IMR-90 (cell line): Measurements from ENCODE around the gene RNU6-7. TPM values are rescaled to one million over a fixed set of nuclear protein-coding genes. Genes with fewer than 3 reads are reported as not detected.

Experiments used
- ATAC-seq: fragments of 200-7000 bp; cut with Tn5 transposase; 2 replicates; pipeline ENCODE4 v1.9.1; 2020; ENCODE audit warnings: low read depth, mild to moderate bottlenecking, moderate library complexity
- BruUV-seq: library from RNA; stranded (reverse); fragments of 400-500 nt; replicated peaks from 2 replicates; lab custom pipeline; 2021; lab: Mats Ljungman, UMichigan
- CTCF ChIA-PET: fragments of 300-600 bp; formaldehyde crosslinking; extraction: SDS; loops from one replicate; lab custom pipeline; 2021; ENCODE audit warnings: antibody characterized with exemption; lab: Yijun Ruan, JAX
- POLR2A ChIA-PET: fragments of 300-600 bp; sonication (Branson Sonifier 250); formaldehyde crosslinking; loops from one replicate; lab custom pipeline; 2022; ENCODE audit warnings: antibody characterized with exemption; ENCODE audit not compliant: unreplicated experiment; lab: Charles Lee
- DNase-seq: peaks from one replicate; pipeline ENCODE4 v3.0.0; 2013
- H2AFZ ChIP-seq: replicated peaks from 2 replicates; pipeline ENCODE3; 2013; ENCODE audit warnings: low read length, mild to moderate bottlenecking; ENCODE audit not compliant: poor library complexity
- H2AK5ac ChIP-seq: 2 replicates; pipeline ENCODE4 v1.6.1; 2013; ENCODE audit warnings: low read depth, low read length, inconsistent platforms
- H2AK9ac ChIP-seq: replicated peaks from 2 replicates; pipeline ENCODE3; 2013; ENCODE audit warnings: mild to moderate bottlenecking, low read depth, low read length, moderate library complexity; ENCODE audit not compliant: poor library complexity
- H2BK120ac ChIP-seq: 2 replicates; pipeline ENCODE4 v1.6.1; 2013; ENCODE audit warnings: low read depth, low read length, inconsistent platforms
- H2BK15ac ChIP-seq: 3 replicates; pipeline ENCODE4 v1.6.1; 2013; ENCODE audit warnings: low read depth, low read length, inconsistent platforms
- H2BK20ac ChIP-seq: 2 replicates; pipeline ENCODE4 v1.6.1; 2013; ENCODE audit warnings: low read depth, mild to moderate bottlenecking, inconsistent platforms, low read length, moderate library complexity
- H2BK5ac ChIP-seq: 2 replicates; pipeline ENCODE4 v1.6.1; 2013; ENCODE audit warnings: mild to moderate bottlenecking, low read depth, low read length, inconsistent platforms; ENCODE audit not compliant: poor library complexity, severe bottlenecking
- H3K14ac ChIP-seq: replicated peaks from 2 replicates; pipeline ENCODE4 v1.6.1; 2013; ENCODE audit warnings: low read depth, low read length, inconsistent platforms
- H3K18ac ChIP-seq: 2 replicates; pipeline ENCODE4 v1.6.1; 2013; ENCODE audit warnings: low read depth, low read length, control low read depth
- H3K23ac ChIP-seq: 2 replicates; pipeline ENCODE4 v1.6.1; 2013; ENCODE audit warnings: low read depth, low read length, inconsistent platforms
- H3K27ac ChIP-seq: 2 replicates; pipeline ENCODE4 v1.5.1; 2013; ENCODE audit warnings: mild to moderate bottlenecking, control low read depth, low read length; ENCODE audit not compliant: insufficient read depth
- H3K27me3 ChIP-seq: 2 replicates; pipeline ENCODE4 v1.6.1; 2013; ENCODE audit warnings: low read length; ENCODE audit not compliant: control insufficient read depth, insufficient read depth
- H3K36me3 ChIP-seq: 2 replicates; pipeline ENCODE4 v1.6.1; 2013; ENCODE audit warnings: low read length, mixed read lengths; ENCODE audit not compliant: control insufficient read depth, insufficient read depth
- H3K4ac ChIP-seq: 2 replicates; pipeline ENCODE4 v1.6.1; 2013; ENCODE audit warnings: low read depth, low read length, inconsistent platforms
- H3K4me1 ChIP-seq: 2 replicates; pipeline ENCODE4 v1.6.1; 2013; ENCODE audit warnings: low read length, mixed read lengths; ENCODE audit not compliant: control insufficient read depth, insufficient read depth
- H3K4me2 ChIP-seq: 2 replicates; pipeline ENCODE4 v1.6.1; 2013; ENCODE audit warnings: low read depth, mild to moderate bottlenecking, control low read depth, low read length, moderate library complexity
- H3K4me3 ChIP-seq: 2 replicates; pipeline ENCODE4 v1.5.1; 2013; ENCODE audit warnings: low read depth, mild to moderate bottlenecking, control low read depth, low read length, moderate library complexity; ENCODE audit not compliant: insufficient read depth
- H3K56ac ChIP-seq: 2 replicates; pipeline ENCODE4 v1.6.1; 2013; ENCODE audit warnings: low read length, inconsistent platforms; ENCODE audit not compliant: insufficient read depth; ENCODE audit errors: extremely low read depth
- H3K79me1 ChIP-seq, 2 experiments: 2 replicates each; pipeline ENCODE4 v1.6.1; 2013; ENCODE audit warnings: low read length in 2 of 2, inconsistent platforms in 1 of 2, low read depth in 1 of 2
- H3K9ac ChIP-seq: 2 replicates; pipeline ENCODE4 v1.6.1; 2013; ENCODE audit warnings: low read depth, low read length, control low read depth
- H3K9me1 ChIP-seq: 2 replicates; pipeline ENCODE4 v1.6.1; 2013; ENCODE audit warnings: low read length, inconsistent platforms; ENCODE audit not compliant: insufficient read depth
- H3K9me3 ChIP-seq: 2 replicates; pipeline ENCODE4 v1.6.1; 2013; ENCODE audit warnings: low read length; ENCODE audit not compliant: control insufficient read depth, insufficient read depth
- H4K20me1 ChIP-seq: 2 replicates; pipeline ENCODE4 v1.6.1; 2013; ENCODE audit warnings: low read length, inconsistent platforms; ENCODE audit not compliant: insufficient read depth
- H4K5ac ChIP-seq: 2 replicates; pipeline ENCODE4 v1.6.1; 2013; ENCODE audit warnings: mild to moderate bottlenecking, low read depth, low read length, control low read depth
- H4K8ac ChIP-seq, 2 experiments: 2 replicates each; pipeline ENCODE4 v1.6.1; 2013; ENCODE audit warnings: low read depth in 2 of 2, low read length in 2 of 2, control low read depth in 1 of 2, inconsistent platforms in 1 of 2
- H4K91ac ChIP-seq: 2 replicates; pipeline ENCODE4 v1.6.1; 2013; ENCODE audit warnings: low read depth, low read length, inconsistent platforms; ENCODE audit not compliant: insufficient read depth
- CEBPB ChIP-seq: IDR thresholded peaks from 2 replicates; pipeline ENCODE4 v1.6.1; 2012; ENCODE audit warnings: low read depth, low read length, improper control_type of control experiment
- FOS ChIP-seq: fragments of 150-350 bp; IDR thresholded peaks from 2 replicates; pipeline ENCODE4 v1.6.1; 2016; ENCODE audit warnings: low read depth, low read length
- MAFK ChIP-seq: IDR thresholded peaks from 2 replicates; pipeline ENCODE4 v1.6.1; 2012; ENCODE audit warnings: low read depth, low read length, improper control_type of control experiment
- MAZ ChIP-seq: IDR thresholded peaks from 2 replicates; pipeline ENCODE4 v1.6.1; 2012; ENCODE audit warnings: low read depth, mild to moderate bottlenecking, low read length, improper control_type of control experiment, moderate library complexity, borderline replicate concordance
- NFE2L2 ChIP-seq: fragments of 150-350 bp; IDR thresholded peaks from 2 replicates; pipeline ENCODE4 v1.6.1; 2016; ENCODE audit warnings: low read depth, mild to moderate bottlenecking, low read length
- WGBS, 2 experiments: methylation state at CpG; one replicate each; pipeline versions ENCODE4 v1.1.5 to v1.1.7; 2013; ENCODE audit warnings: missing lambda C conversion rate in 2 of 2; ENCODE audit not compliant: insufficient read length in 1 of 2; ENCODE audit errors: extremely low coverage in 2 of 2; 5-methylcytosine and 5-hydroxymethylcytosine counted together
- dilution Hi-C: fragments of 300-500 bp; cut with HindIII; formaldehyde crosslinking; loops from one replicate; pipeline ENCODE4 v1.14.3; 2018; ENCODE audit warnings: low sequenced_read_pairs; ENCODE audit not compliant: unreplicated experiment
- in situ Hi-C: fragments of 300-500 bp; cut with MboI; formaldehyde crosslinking; loops from 3 replicates; pipeline ENCODE4 v1.14.3; 2019; ENCODE audit warnings: low sequenced_read_pairs, inconsistent platforms, mixed read lengths
- intact Hi-C: fragments of 100-400 bp; cut with micrococcal nuclease; formaldehyde crosslinking; loops from 2 replicates; pipeline ENCODE4 v1.10.0; 2022
- polyA plus RNA-seq, 3 experiments: library from polyadenylated mRNA; depleted of rRNA; stranded (reverse); fragments of >200 nt; gene quantifications; 2 replicates each; pipeline ENCODE4 v1.2.3, GENCODE V29; 2012; ENCODE audit warnings: low replicate concordance in 1 of 3
- total RNA-seq: library from RNA; depleted of rRNA; stranded (reverse); fragments of >200 nt; gene quantifications from 2 replicates; pipeline ENCODE4 v1.2.3, GENCODE V29; 2012
- TF ChIP-seq, protein P1 (sequence below): fragments of 150-350 bp; IDR thresholded peaks from 2 replicates; pipeline ENCODE4 v1.6.1; 2016; ENCODE audit warnings: low read depth, mild to moderate bottlenecking, low read length, moderate library complexity, borderline replicate concordance

RNU6-7 gene
- total and polyA plus RNA-seq, 2 of the 4 experiments (the other 2 are of a cell fraction), result not detected

DNA sequence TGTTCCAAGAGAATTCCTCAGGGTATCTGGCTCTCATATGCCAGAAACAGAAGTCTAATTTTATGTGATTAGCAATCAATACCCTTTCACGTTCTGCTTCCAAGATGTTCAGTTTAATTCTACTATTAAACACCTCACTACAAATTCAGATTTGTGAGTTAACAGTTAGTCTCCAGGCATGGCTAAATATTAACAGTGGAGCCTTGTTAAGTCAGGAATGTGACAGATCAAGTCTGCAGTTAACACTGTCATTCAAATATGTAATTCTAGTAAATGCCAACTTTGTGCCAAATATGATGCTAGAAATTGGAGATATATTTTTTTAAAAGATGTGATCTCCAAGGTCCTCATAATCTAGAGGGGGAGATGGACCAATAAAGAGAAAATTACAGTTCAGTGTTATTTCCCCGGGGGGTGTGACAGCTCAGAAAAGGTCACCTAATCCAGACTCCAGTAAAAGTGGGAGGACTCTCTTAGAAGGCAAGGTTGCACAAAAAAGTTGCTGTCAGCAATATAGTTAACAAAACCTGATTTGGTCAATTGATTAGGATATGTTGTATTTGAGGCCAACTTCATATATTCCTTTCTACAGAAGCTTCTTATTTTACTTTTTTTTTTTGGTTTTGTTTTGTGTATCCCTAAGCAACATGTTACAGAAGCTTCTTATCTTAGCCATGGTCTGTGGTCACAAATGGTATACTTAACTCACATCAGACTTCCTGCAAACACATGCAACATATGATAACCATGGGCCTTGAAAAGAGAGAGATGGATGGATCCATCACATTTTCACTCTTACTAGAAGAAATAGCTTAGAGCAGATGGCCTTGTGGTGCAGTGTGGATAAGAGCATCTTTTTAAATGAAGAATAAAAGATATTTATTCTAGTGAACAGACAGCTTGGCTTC is 18.4 kb upstream of the RNU6-7 start:
- TF ChIP-seq FOS (no peak), CEBPB (no peak), NFE2L2 (no peak), MAZ (no peak), MAFK (peak; percentile 28)
- TF ChIP-seq, protein P1, sequence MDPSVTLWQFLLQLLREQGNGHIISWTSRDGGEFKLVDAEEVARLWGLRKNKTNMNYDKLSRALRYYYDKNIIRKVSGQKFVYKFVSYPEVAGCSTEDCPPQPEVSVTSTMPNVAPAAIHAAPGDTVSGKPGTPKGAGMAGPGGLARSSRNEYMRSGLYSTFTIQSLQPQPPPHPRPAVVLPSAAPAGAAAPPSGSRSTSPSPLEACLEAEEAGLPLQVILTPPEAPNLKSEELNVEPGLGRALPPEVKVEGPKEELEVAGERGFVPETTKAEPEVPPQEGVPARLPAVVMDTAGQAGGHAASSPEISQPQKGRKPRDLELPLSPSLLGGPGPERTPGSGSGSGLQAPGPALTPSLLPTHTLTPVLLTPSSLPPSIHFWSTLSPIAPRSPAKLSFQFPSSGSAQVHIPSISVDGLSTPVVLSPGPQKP, result no peak
- Histone ChIP-seq H2BK5ac (no peak overlapping the region), H4K8ac (no peak overlapping the region), H2AK9ac (no peak overlapping the region), H3K27me3 (no peaks in the 10 kb centered on the region; the same call in 1 of the 2 replicates), H2BK120ac (no peak overlapping the region), H3K9me3 (0 out of 2 replicates have a peak, but pooled peaks cover 2% of the 10 kb centered on the region), H3K4me3 (no peak overlapping the region), H2BK20ac (no peak overlapping the region), H3K9me1 (no peaks in the 10 kb centered on the region), H3K14ac (no peak overlapping the region), H3K4me1 (no peaks in the 10 kb centered on the region), H3K4ac (no peak overlapping the region), H4K5ac (no peak overlapping the region), H4K91ac (no peak overlapping the region), H3K27ac (no peak overlapping the region), H3K18ac (no peak overlapping the region), H3K36me3 (no peaks in the 10 kb centered on the region), H2AK5ac (no peak overlapping the region), H3K56ac (no peak overlapping the region), H3K4me2 (no peak overlapping the region), H3K79me1 (no peaks in the 10 kb centered on the region), H2BK15ac (no peak overlapping the region), H4K20me1 (no peaks in the 10 kb centered on the region), H2AFZ (no peak overlapping the region), H3K23ac (no peak overlapping the region), H3K9ac (no peak overlapping the region)
- ChIA-PET POLR2A (no interaction called here), CTCF (interaction anchor here (0.8 kb wide), 1 partner anchor 16 kb away, joined by 4 read pairs; no protein-coding TSS in a partner anchor)
- intact Hi-C loops, result no loop called here
- BruUV-seq, result no TSS peak
- dilution Hi-C loops, result no loop called here
- WGBS, 2 experiments, result no CpG with 5 or more reads among the region's 2 CpGs
- in situ Hi-C loops, result no loop called here
- no peak for DNase-seq
- ATAC-seq, result no peak
